GM21717 (cell line): ENCODE results near the gene PDZD4.

Experiments
- ATAC-seq: cut with Tn5 transposase; IDR thresholded peaks from one replicate; pipeline ENCODE4 v1.9.1; 2021; ENCODE audit warnings: mild to moderate bottlenecking, moderate library complexity; ENCODE audit not compliant: unreplicated experiment

The PDZD4 gene, protein sequence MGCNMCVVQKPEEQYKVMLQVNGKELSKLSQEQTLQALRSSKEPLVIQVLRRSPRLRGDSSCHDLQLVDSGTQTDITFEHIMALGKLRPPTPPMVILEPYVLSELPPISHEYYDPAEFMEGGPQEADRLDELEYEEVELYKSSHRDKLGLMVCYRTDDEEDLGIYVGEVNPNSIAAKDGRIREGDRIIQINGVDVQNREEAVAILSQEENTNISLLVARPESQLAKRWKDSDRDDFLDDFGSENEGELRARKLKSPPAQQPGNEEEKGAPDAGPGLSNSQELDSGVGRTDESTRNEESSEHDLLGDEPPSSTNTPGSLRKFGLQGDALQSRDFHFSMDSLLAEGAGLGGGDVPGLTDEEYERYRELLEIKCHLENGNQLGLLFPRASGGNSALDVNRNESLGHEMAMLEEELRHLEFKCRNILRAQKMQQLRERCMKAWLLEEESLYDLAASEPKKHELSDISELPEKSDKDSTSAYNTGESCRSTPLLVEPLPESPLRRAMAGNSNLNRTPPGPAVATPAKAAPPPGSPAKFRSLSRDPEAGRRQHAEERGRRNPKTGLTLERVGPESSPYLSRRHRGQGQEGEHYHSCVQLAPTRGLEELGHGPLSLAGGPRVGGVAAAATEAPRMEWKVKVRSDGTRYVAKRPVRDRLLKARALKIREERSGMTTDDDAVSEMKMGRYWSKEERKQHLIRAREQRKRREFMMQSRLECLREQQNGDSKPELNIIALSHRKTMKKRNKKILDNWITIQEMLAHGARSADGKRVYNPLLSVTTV

DNA sequence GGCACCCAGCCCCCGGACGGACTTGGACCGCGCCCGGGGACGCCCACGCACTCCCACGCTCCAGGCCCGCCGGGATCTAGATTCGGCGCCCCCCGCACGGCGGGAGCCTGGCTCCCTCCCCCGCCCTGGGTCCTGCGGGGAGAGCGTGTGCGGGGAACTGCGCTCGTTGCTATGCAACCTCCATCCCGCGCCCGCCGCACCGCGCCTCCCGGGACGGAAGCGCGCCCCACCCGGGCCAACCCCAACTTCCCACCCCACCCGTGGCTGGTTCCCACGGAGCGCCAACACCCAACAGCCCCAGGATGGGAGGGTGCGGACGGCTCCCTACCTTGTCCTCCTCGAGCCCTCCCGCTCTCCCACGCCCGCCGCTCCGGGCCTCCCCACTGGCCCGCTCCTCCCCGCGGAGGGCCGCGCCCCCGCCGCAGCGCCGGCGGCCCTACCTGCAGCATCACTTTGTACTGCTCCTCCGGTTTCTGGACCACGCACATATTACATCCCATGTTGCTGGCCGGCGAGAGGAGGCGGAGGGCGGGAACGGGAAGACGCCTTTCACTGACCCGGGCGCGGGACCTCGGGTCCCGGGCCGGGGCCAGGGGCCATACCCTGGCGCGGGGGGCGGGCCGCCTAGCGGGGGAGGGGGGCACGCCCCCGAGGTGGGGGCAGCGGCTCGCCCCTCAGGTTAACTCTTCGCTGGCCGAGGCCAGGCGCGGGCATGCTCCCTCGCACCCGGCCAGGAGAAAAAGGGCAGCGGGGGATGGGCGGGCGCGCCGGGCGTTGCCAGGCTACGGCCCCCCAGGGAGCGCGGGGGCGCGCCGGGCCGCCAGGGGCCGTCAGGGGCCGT, at the start of gene PDZD4:
Gene PDZD4, minus strand, starts transcription at position 746 of the 841 bp plus-strand sequence. Its CDS starts 246 bp downstream, at position 500.
- ATAC-seq: no peak

DNA sequence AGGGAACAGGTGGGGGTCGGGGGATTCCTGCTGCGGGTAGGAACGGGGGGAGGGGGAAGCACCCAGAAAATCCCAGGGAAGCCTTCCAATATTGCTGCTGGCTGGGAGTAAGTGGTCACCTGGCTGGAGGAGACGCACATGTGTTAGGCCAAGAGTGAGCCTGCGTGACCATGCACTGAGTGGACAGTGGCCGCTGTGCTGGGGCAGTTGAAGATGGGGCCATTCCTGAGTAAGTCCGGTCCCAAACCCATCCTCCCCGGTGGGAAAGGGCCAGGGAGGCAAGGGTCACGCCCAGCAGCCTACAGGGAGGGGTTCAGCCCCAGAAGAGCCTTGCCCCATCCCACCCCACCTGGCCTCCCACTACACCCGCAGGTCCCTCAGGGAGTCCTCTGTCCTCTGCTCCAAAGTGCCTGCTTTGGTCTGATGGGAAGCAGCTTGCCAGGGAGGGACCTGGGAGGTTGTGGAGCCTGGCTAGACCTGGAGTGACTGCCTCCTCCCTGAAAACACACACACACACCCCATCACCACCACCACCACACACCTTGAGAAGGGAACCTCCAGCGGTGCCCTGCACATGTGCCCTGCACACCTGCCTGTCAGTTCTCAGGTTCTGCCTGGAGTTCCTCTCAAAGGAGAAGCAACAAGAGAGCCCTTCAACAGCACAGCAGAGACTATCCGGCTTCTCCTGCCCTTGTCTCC, 49.5 kb upstream of the PDZD4 start:
- no peak for ATAC-seq

DNA sequence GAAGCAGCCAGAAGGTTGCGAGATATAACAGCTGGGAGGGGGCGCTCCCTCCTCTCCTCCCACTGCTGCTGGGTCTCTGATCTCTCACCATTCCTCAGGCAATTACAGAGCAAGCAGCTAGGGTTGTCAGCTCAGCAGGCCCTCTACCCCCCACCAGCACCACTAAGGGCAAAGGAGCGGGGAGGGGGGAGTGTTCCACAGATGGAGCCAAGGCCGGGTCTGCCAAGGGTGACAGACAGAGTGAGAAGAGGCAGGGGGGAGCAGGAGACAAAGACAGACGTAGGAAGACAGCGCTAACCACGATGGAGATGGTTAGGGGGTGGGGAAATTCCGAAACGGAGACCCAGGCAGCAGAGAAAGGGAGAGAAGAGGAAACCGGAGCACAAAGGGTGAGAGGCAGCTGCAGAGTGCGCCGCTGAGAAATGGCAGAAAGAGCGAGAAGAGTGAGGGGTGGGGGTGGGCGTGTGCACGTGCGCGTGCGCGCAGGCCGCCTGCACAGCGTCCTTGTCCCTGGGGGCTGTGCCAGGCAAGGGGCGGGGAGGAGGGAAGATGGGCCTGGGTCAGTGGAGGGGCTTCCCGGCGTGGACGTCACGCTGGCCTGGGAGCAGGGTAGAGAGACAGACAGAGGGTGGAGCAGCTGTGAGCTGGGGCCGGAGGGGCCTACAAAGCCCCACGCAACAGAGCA, 48.8 kb upstream of the PDZD4 start:
- no peak for ATAC-seq

DNA sequence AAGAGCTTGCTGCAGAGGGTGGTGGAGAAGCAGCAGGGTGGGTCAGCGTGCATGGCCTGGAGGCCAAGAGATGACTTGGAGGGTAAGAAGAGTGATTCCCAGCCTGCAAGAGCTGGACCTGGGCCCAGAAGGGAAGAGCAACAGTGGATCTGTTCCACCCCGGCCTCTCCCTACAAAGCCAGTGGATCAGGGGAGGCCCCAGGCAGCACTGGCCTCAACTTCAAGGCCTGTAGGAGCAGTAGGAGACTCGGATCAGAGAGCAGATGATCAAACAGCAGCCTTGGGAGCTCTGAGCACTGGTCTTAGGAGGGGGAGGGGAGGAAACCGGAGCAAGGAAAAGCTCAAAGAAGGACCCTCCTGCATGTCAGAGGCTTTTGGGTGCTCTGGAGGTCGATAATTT, 48.0 kb upstream of the PDZD4 start:
- ATAC-seq: no peak

DNA sequence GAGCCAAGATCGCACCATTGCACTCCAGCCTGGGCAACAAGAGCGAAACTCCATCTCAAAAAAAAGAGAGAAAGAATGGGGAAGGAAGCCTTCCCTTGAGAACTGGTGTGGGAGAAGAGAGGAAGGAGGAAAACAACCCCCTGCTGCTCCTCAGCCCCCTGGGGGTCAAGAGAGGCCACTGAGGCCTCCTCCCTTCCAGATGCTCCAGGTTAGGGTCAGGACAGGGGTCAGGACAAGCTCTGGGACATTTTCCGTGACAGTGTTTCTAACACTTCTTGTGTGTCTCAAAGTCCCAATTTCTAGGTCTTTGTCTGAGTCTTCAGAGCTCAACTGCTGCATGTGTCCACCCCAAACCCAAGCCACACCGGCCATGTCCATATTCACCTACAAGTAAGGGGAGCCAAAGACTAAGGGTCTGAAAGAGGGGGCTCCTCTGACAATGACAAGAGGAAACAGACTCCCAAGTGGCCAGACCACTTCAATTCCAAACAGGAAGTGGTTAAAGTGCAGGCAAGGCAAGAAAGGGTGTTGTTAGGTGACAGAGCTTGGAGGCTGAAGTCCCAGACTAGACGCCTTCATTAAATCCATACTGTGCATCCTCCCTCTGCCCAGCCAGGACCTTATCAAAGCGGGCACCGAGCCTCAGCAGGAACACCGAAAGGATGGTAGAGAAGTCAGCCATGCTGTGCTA, 47.4 kb upstream of the PDZD4 start:
- no peak for ATAC-seq

DNA sequence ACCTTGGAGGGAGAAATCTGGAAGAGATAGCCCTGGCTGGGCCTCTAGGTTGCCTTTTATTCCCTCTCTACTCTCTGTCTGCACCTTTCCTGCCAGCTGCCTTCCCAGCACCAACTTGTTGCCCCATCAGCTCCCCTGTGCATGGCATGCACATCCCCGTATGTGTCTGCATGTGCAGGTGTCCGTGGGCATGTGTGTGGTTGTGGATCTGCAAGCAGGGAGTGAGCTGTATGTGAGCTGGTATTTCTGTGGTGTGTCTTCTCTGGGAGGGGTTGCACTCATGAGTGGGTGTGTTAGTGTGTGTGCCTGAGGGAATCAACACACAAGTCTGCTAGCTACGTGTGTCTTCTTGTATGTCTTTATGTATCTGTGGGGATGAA, 45.8 kb upstream of the PDZD4 start:
- no peak for ATAC-seq

DNA sequence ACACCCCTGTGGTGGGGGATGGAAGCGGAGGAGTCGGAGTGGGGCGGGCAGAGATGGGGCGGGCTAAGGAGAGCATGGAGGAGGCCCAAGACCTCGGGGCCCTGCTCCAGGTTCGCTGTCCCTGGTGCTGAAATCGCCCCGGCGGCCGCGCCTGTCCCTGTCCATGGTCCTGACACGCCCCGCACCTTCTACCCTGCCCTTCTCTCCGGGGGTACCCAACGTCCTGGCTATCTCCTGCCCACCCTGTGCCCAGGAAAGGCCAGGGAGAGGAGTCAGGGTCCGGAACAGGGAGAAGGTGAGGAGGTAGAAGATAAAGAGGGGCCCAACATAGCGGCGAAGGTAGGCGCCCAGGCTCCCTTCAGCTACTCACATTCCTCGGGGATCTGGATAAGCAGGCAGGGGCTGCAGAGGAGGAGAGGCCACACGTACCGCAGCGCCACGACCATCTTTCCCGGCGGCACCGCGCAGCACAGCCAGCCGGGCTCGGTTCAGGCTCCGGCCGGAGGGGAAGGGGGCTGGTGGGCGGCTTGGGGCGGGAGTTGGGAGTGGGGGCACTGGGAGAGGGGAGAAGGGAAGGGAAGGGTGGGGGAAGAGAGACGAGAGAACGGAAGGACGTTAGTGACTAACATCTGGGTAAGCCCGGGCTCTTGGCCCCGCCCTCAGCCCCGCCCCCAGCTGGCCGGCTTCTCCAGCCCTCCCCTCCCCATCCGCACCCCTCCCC, 45.2 kb upstream of the PDZD4 start:
- ATAC-seq: no peak

DNA sequence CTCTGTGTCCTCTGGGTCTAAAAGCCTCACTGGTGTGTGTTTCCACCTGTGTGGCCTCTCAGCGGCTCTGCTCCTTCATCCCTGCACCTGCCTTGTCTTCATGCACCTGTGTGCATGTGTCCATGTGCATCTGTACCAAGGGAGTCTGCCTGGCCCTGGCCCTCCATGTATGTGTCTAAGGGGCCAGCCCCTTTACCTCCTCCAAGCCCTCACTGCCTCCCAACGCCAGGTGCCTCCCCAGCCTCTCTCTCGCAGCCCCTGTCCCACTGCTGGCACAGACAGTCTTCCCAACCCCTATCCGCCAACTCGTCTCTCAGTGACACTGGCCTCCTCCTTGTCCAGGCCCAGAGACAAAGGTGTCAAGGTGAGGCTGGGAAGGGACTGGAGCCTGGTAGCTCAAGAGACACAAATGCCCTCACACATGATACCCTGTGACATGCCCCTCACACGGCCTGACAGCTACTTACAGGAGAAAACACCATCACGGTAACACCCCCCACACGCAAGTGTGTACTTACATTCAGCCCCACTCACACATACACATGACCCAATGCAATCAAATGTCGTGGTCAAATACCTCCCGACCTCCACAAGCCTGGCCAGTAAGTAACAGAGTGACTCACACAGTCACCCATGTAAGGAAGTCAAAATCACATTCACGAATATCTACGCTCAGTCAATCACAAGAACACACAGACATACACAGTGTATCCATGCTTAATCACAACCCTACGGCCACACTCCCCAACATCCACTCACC, 44.2 kb upstream of the PDZD4 start:
- ATAC-seq: no peak

DNA sequence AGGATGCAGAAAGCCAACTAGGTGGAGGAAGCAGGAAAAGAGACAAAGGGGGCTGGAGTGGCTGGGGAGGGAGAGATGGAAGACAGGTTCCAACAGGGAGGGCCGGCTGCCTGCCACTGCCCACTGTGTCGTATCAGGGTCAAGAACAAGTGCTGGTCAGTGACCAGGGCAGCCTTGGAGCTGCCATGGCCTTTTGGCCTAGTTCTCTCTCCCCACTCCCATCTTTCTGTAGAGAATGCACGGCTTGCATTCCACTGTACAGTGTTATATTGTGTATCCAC, 43.7 kb upstream of the PDZD4 start:
- ATAC-seq: no peak

DNA sequence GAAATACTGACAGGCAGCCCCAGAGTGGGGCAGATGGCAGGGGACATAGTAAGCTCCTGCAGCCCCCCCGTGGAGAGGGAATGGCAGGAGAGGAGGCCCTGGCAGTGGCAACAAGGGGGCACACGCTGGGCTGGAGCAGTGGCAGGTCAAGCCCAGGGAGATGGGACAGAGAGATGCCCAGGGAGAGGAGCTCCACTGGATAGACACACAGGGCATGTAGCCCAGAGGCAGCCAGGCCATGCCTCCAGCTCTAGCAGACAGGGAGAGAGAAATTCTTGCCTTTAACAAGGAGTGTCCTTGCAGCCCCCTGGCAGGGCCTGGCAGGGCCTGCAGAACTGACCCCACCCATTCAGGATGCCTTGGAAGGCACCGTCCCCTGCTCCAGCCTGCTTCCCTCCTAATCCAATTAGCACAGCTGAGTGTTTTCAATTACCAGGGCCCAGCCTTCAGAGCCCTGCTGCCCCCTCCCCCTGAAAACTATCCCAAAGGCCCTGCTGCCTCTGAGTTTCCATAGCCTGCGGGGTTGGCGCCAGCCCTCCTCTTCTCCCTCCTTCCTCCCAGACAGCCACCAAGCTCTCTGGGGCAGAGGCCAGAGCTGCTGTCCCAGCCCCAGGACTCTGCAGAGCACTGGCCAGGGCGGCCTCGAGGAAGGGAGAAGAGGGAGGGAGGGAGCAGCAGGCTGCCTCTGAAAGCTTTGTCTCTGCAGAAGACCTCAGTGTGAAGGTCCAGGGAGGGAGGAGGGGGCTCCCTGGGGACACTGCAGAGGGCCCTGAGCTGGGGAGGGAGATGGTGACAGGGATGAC, 43.1 kb upstream of the PDZD4 start:
- no peak for ATAC-seq

DNA sequence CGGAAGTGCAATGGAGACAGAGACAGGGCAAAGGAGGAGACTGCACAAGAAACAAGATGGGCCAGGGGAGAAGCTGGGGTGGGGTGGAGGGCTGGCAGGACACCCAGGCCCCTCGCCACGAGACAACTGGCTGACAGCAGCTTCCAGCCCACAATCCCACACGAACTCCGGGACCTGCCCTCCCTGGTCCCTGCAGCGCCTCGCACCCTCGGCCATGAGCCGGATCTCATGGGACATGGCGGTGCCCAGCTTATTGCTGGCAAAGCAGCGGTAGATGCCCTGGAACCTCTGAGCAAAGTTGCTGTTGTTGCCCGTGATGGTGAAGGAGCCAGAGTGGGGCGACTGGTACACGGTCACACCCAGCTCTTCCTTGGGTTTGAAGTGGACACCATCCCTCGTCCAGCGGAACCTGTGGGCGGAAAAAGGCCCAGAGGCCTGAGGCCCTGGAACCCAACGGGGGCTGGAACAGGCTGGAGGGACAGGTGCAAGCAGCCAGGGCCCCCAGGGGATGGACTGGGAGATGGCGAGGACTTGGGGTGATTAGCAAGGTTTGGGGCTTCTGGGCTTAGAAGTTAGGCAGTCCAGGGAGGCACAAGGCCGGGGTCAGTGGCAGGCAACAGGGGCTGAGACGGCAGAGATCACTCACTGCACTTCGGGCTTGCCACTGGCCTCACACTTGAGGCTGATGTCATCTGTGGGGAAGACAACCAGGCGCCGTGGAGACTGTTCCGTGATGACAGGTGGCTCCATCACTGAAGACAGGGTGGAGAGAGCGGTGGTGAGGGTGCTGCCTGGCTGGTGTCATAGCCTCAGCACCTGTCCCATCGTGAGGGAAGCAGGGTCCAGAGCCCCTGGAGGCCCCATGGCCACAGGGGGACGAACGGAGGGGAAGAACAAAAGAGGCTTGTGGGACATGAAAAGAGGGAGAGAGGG, 41.9 kb upstream of the PDZD4 start:
- ATAC-seq: no peak

DNA sequence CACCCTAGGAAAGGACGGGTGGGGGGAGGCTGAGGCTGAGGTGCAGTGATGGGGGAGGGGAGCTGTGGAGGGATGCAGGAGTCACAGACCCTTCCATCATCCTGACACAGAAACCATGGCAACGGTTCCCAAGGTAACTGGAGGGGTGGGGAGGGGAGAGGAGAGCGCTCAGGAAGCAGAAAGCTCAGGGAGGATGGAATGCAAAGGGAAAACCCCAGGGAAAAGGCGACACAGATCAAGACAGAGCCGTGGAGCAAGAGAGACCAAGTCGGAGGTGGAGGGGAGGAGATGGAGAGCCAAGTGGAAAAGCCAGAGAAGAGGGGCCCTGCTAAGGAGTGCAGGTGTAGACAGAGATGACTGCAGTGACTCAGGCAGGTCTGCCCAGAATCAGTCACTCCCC, 41.1 kb upstream of the PDZD4 start:
- ATAC-seq: no peak

DNA sequence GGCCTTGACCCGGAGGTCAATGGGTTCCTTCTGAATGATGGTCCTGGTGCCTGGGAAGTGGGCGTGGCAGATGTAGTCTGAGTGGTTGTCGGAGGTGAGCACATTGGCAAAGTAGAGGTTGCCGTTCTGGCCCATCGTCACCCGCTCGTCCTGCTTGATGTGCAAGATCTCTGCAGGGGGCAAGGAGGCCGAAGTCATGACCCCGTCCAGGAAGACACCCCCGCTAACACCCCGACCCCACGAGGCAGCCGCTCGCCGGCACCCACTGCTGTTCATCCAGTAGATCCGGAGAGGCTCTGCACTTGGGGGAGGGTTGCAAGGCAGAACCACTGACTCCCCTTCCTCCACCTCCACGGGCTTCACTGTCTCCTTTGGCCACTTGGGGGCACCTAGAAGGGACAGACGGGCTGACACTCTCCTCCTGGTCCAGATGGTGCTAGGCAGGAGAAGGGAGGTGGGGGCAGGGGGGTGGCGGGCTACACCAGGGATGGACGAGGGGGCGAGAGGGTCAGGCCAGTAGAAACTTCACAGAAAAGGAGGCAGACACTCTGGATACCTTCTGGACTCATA, 40.5 kb upstream of the PDZD4 start:
- no peak for ATAC-seq

DNA sequence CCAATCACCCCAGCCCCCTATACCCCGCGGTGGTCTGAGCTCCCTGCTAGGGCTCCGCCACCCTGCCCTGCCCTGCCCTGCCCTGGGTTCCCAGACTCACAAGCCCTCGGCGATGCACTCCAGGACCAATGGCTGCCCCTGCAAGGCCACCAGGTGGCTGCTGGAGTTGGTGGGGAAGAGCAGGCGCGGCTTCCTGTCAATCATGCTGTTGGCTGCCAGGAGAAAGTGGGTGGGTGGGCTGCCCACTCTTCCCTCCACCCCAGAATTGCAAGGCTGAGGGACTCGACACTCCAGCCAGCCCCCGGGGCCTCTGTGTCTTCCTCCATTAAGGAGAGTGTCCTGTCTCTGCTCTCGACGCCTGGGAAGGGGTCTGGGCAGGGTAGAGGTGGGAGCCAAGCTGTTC, 39.9 kb upstream of the PDZD4 start:
- no peak for ATAC-seq

DNA sequence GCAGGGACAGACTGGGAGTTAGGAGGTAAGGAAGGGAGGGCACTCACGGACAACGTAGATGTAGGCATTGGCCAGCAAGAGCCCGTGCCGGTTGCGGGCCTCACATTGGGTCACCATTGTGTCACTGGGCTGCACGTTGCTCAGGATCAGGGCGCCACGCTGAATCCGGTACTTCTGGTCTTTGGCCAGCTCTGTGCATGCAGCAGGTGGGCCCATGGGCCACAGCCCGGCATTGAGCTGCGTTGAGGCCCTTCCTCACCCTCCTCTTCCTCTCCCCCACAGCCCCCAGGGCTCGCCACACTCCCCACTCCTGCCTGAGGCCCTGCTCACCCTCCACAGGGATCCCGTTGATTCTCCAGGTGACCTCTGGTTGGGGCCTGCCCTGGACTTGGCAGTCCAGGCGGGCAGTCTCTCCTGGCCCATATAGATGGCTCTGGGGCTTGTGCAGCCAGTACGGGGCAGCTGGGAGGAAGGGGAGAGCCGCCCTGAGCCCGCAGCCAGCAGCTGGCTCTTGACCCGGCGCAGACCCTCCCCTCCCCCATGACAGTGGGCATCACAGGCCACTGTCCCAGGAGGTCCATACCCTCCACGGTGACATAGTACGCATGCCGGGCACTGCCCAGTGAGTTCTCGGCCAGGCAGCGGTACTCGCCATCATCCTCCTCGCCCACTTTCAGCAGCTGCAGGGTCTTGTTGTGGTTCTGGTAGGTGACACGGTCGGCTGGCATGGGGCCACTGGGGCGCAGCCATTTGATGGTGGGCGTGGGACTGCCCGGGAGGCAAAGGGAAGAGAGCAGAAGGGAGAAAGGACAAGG, 39.3 kb upstream of the PDZD4 start:
- no peak for ATAC-seq
